Stomach (tissue), 9 donors: Measurements from ENCODE around the gene TLE3. TPM values are rescaled to one million over a fixed set of nuclear protein-coding genes. Genes with fewer than 3 reads are reported as not detected.

Experiments
- DNase-seq, 2 donors: peaks; one replicate each; pipeline versions ENCODE4 v3.0.0 to v3.0.0-alpha.2; 2013 to 2019
- H3K27ac ChIP-seq, 5 donors: fragments of 200-600 bp in 4 of 5; sonication (generic) in 4 of 5; one replicate each; pipeline ENCODE4 v1.5.1; 2013 to 2019; ENCODE audit warnings: mild to moderate bottlenecking in 1 of 5, moderate library complexity in 1 of 5
- H3K27me3 ChIP-seq, 3 donors: fragments of 200-600 bp; sonication (generic); one replicate each; pipeline ENCODE4 v1.5.1; 2017 to 2019; ENCODE audit warnings: mixed run types in 1 of 3
- H3K36me3 ChIP-seq, 4 donors: fragments of 200-600 bp; sonication (generic); 1 replicate in 3 of 4; 2 replicates in 1 of 4; pipeline ENCODE4 v1.5.1; 2016 to 2019
- H3K4me1 ChIP-seq, 4 donors: fragments of 200-600 bp; sonication (generic); one replicate each; pipeline ENCODE4 v1.5.1; 2016 to 2019
- H3K4me3 ChIP-seq, 4 donors: fragments of 200-600 bp; sonication (generic) in 3 of 4; one replicate each; pipeline ENCODE4 v1.5.1; 2016 to 2019; ENCODE audit warnings: mild to moderate bottlenecking in 1 of 4
- H3K9me3 ChIP-seq, 4 donors: fragments of 200-600 bp; sonication (generic); one replicate each; pipeline ENCODE4 v1.5.1; 2016 to 2019
- EP300 ChIP-seq: sonication (generic); formaldehyde crosslinking; IDR thresholded peaks from one replicate; pipeline ENCODE4 v1.6.1; 2017; ENCODE audit warnings: antibody characterized with exemption
- POLR2A ChIP-seq, 4 donors: fragments of 450-650 bp; IDR thresholded peaks; one replicate each; pipeline ENCODE4 v1.6.1; 2016; ENCODE audit warnings: antibody characterized with exemption in 4 of 4, control low read depth in 2 of 4, mild to moderate bottlenecking in 1 of 4, moderate library complexity in 1 of 4
- POLR2AphosphoS5 ChIP-seq, 3 donors: sonication (generic); formaldehyde crosslinking; IDR thresholded peaks; one replicate each; pipeline ENCODE4 v1.6.1; 2016; ENCODE audit warnings: antibody characterized with exemption in 3 of 3
- WGBS, 5 donors: extraction: QIAGEN DNeasy Blood & Tissue Kit in 3 of 5; methylation state at CpG; one replicate each; pipeline versions ENCODE4 v1.1.5 to v1.1.7; 2013 to 2018; 5-methylcytosine and 5-hydroxymethylcytosine counted together
- intact Hi-C: fragments of 100-400 bp; cut with DNase I; formaldehyde crosslinking; loops from one replicate; pipeline ENCODE4 v1.15.1; 2023; ENCODE audit warnings: low total_unique reads
- polyA plus RNA-seq, 3 donors: library from polyadenylated mRNA; stranded (reverse); fragments of 200-250 nt; gene quantifications; one replicate each; pipeline ENCODE4 v1.2.3, GENCODE V29; 2013
- total RNA-seq, 5 donors: library from RNA; depleted of rRNA; stranded (reverse); fragments of >200 nt; gene quantifications; one replicate each; pipeline versions ENCODE4 v1.1.0 to v1.2.3, GENCODE V29; 2014 to 2016
- TF ChIP-seq, protein P1 (sequence below), 7 experiments: fragments of 450-650 bp in 4 of 7; fragments of 200-600 bp in 3 of 7; sonication (generic) in 3 of 7; IDR thresholded peaks; one replicate each; pipeline ENCODE4 v1.5.1; 2016 to 2019; ENCODE audit warnings: antibody characterized with exemption in 7 of 7, control low read depth in 2 of 7, mild to moderate bottlenecking in 1 of 7
- donor health status: healthy with polysubstance abuse.
- donor health status: Bipolar disorder and iron deficiency.
- donor health status: healthy.

The TLE3 gene
- total and polyA plus RNA-seq, 8 donors: 13.3 to 186 (median 30.9) TPM

DNA sequence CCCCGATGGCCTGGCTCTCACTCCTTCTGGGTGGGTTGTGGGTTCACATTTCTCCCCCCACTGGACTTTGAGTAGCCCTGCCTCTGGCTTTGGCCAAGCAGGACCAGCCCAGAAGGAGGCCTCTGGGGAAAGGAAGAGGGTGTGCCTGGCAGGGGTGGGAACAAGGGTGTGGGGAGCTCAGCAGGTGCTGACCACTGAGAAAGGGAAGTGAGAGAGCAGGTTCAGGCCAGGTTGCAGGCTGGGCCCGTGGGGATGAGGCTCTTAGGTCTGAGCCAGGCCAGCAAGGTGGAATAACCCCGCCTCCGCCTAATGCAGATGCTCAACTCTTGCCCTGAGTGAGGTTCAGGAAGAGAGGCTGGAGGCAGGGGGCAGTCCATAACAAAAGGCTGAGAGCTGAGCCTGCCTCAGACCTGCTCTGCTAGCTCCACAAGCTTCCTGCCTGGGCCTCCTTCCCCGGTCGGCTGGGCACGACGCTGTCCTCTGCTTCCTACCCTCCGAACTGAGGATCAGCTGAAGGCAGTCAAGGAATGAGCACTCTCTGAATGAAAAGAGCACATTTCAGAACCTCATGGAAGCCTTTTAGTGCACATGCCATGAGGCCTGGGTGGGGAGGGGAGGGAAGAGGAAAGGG, 82.7 kb downstream of the TLE3 start:
- 49 to 70% (median 58%) methylated on average over 9 of the region's 9 CpGs for WGBS, 5 donors
- H3K4me1 ChIP-seq: no peaks in the 10 kb centered on the region
- peak; percentile 42 to 43 for DNase-seq
- no peaks in the 10 kb centered on the region for H3K36me3 ChIP-seq
- H3K4me3 ChIP-seq: no peak overlapping the region
- TF ChIP-seq EP300 (no peak), POLR2A (IDR thresholded peaks at IDR 0.05) (no peak), POLR2AphosphoS5 (IDR thresholded peaks at IDR 0.05) (no peak)
- TF ChIP-seq, protein P1, sequence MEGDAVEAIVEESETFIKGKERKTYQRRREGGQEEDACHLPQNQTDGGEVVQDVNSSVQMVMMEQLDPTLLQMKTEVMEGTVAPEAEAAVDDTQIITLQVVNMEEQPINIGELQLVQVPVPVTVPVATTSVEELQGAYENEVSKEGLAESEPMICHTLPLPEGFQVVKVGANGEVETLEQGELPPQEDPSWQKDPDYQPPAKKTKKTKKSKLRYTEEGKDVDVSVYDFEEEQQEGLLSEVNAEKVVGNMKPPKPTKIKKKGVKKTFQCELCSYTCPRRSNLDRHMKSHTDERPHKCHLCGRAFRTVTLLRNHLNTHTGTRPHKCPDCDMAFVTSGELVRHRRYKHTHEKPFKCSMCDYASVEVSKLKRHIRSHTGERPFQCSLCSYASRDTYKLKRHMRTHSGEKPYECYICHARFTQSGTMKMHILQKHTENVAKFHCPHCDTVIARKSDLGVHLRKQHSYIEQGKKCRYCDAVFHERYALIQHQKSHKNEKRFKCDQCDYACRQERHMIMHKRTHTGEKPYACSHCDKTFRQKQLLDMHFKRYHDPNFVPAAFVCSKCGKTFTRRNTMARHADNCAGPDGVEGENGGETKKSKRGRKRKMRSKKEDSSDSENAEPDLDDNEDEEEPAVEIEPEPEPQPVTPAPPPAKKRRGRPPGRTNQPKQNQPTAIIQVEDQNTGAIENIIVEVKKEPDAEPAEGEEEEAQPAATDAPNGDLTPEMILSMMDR (IDR thresholded peaks at IDR 0.05): no peak
- H3K9me3 ChIP-seq: peaks cover 0 to 7% (median 0%) of the 10 kb centered on the region in 4 donors
- H3K27ac ChIP-seq: no peak overlapping the region
- intact Hi-C loops: no loop called here
- H3K27me3 ChIP-seq: peaks cover 0 to 14% (median 0%) of the 10 kb centered on the region in 3 donors

DNA sequence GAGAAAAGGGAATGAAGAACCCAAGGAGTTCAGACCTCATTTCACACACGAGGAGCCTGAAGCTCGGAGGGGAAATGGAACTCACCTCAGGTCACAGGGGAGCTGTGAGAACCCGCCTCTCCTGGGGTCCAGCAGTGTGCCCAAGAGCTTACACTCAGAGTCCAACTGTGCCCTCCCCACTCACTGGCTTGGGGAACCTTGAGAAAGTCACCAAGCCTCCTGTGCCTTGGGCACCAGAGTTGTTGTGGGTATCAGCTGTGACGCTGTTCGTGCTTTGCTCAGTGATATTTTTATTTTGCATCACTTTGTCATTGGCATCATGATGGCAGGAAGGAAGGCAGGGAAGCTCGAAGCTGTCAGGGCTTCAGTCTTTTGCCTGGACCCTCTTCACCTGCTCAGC, 83.4 kb downstream of the TLE3 start:
- no peak for TF ChIP-seq POLR2AphosphoS5 (IDR thresholded peaks at IDR 0.05)
- no peak for TF ChIP-seq EP300
- TF ChIP-seq POLR2A (IDR thresholded peaks at IDR 0.05): no peak
- TF ChIP-seq, protein P1 (IDR thresholded peaks at IDR 0.05): no peak
- no peak overlapping the region for H3K27ac ChIP-seq
- H3K36me3 ChIP-seq: no peaks in the 10 kb centered on the region
- H3K27me3 ChIP-seq: peaks cover 0 to 14% (median 0%) of the 10 kb centered on the region in 3 donors
- intact Hi-C loops: no loop called here
- no peaks in the 10 kb centered on the region for H3K4me1 ChIP-seq
- H3K4me3 ChIP-seq: no peak overlapping the region
- no peak for DNase-seq
- 86 to 95% (median 90%) methylated on average over 6 of the region's 6 CpGs for WGBS, 5 donors
- H3K9me3 ChIP-seq: peaks cover 0 to 7% (median 0%) of the 10 kb centered on the region in 4 donors

DNA sequence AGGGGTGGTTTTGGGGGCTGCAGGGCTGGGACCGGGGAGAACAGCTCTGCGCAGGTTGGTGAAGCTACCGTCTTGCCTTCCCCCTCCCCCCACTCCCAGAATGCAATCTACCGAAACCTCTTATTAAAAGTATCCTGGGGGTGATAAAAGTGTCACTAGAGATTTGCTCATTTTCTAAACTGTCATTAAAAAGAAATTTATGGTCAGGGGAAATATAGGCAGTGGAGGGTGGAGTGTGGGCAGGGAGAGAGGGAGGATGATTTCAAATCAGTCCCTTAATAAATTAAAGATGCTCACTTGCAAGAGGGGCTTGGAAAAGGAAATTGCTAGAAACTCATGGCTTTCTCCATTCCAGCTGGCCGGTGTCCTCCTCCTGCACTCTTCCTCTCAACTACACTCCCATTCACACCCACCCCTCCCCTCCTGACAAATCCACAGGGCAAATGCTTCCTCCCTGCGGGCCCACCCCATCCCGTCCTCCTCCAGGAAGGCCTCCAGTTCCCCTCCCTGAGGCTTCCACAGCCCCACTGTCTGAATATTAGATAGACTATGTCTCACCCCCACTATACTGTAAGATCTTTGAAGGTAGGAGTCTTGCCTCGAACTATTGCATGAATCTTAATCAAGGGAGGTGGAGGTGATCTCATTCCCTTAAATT, 83.9 kb downstream of the TLE3 start:
- intact Hi-C loops: no loop called here
- Histone ChIP-seq H3K27me3 (peaks cover 0 to 14% (median 0%) of the 10 kb centered on the region in 3 donors), H3K27ac (no peak overlapping the region)

DNA sequence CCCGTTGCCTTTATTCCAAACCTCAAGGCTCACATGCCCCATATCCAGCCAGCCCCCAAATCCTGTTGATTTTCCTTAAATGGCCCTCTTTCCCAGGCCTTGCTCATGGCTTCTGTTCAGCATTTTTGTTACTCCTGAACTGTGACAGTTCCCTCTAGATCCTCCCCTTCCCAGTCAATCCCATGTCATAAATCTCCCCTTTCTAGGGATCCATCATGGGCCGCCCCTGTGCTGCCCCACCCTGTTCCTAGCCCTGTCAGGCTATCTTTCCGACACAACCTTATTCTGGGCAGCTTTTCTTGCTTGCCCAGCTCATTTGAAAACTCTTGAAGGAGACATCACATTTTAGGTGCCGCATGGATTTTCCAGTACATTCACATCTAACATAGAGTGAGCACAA, 84.8 kb downstream of the TLE3 start:
- intact Hi-C loops: no loop called here

More for the DNA sequence above, 83.9 kb downstream of the TLE3 start:
- H3K9me3 ChIP-seq: peaks cover 0 to 7% (median 0%) of the 10 kb centered on the region in 4 donors
- no peak for TF ChIP-seq POLR2AphosphoS5 (IDR thresholded peaks at IDR 0.05)
- TF ChIP-seq, protein P1 (IDR thresholded peaks at IDR 0.05): no peak
- no peak for TF ChIP-seq POLR2A (IDR thresholded peaks at IDR 0.05)
- DNase-seq: no peak
- H3K4me1 ChIP-seq: no peaks in the 10 kb centered on the region
- WGBS, 5 donors: 83 to 91% (median 89%) methylated on average over 8 of the region's 8 CpGs
- H3K4me3 ChIP-seq: no peak overlapping the region
- H3K36me3 ChIP-seq: no peaks in the 10 kb centered on the region

More for the DNA sequence above, 84.8 kb downstream of the TLE3 start:
- Histone ChIP-seq H3K4me3 (no peak overlapping the region), H3K4me1 (no peaks in the 10 kb centered on the region), H3K27me3 (peaks cover 0 to 14% (median 0%) of the 10 kb centered on the region in 3 donors), H3K36me3 (no peaks in the 10 kb centered on the region), H3K27ac (no peak overlapping the region), H3K9me3 (peaks cover 0 to 7% (median 0%) of the 10 kb centered on the region in 4 donors)
- DNase-seq: no peak
- 79 to 88% (median 88%) methylated on average over 4 of the region's 4 CpGs for WGBS, 5 donors
- TF ChIP-seq EP300: no peak
- TF ChIP-seq POLR2AphosphoS5 (IDR thresholded peaks at IDR 0.05): no peak
- no peak for TF ChIP-seq POLR2A (IDR thresholded peaks at IDR 0.05)
- TF ChIP-seq, protein P1 (IDR thresholded peaks at IDR 0.05): no peak
